ENCODE data around the gene TEAD3. TPM values are rescaled to one million over a fixed set of nuclear protein-coding genes. Genes with fewer than 3 reads are reported as not detected.
"Not testable (repeated sequence)": the region's sequence is repeated elsewhere in the genome, so short reads cannot be mapped to it uniquely, and the experiment has no call there.

The TEAD3 gene
- polyA plus RNA-seq, 12 donors = 46.2 to 212 (median 59.5) TPM

- peak; percentile 40 for DNase-seq
Measured at GRCh38 chr6:35451354-35452182, 45.3 kb downstream of the TEAD3 start.

GRCh38 chr6:35449287-35449881 lies 47.5 kb downstream of the TEAD3 start:
- peak; percentile 69 for DNase-seq

- DNase-seq = no peak
Measured at GRCh38 chr6:35448191-35448590, 48.7 kb downstream of the TEAD3 start.

- no peak for DNase-seq
Measured at GRCh38 chr6:35445691-35446090, 51.2 kb downstream of the TEAD3 start.

GRCh38 chr6:35443341-35444030 lies 53.4 kb downstream of the TEAD3 start:
- no peak for DNase-seq

GRCh38 chr6:35442693-35443092 lies 54.2 kb downstream of the TEAD3 start:
- DNase-seq = no peak

GRCh38 chr6:35441642-35442041 lies 55.2 kb downstream of the TEAD3 start:
- DNase-seq = no peak

GRCh38 chr6:35441205-35441604 lies 55.7 kb downstream of the TEAD3 start:
- no peak for DNase-seq

- no peak for DNase-seq
Measured at GRCh38 chr6:35439308-35439707, 57.6 kb downstream of the TEAD3 start.

GRCh38 chr6:35438378-35439065 lies 58.4 kb downstream of the TEAD3 start:
- not testable (repeated sequence) for DNase-seq

GRCh38 chr6:35436071-35436857 lies 60.6 kb downstream of the TEAD3 start:
- DNase-seq = no peak

GRCh38 chr6:35435074-35435837 lies 61.6 kb downstream of the TEAD3 start:
- DNase-seq = no peak

GRCh38 chr6:35432702-35433101 lies 64.2 kb downstream of the TEAD3 start:
- not testable (repeated sequence) for DNase-seq

GRCh38 chr6:35432291-35432690 lies 64.6 kb downstream of the TEAD3 start:
- no peak for DNase-seq

GRCh38 chr6:35429463-35429862 lies 67.4 kb downstream of the TEAD3 start:
- DNase-seq = no peak

GRCh38 chr6:35428421-35429149 lies 68.3 kb downstream of the TEAD3 start:
- no peak for DNase-seq

- DNase-seq = no peak
Measured at GRCh38 chr6:35427851-35428321, 69.0 kb downstream of the TEAD3 start.

GRCh38 chr6:35427435-35427834 lies 69.4 kb downstream of the TEAD3 start:
- DNase-seq = no peak

GRCh38 chr6:35426074-35426473 lies 70.8 kb downstream of the TEAD3 start:
- no peak for DNase-seq

- no peak for DNase-seq
Measured at GRCh38 chr6:35425284-35425683, 71.6 kb downstream of the TEAD3 start.
